C4-2B (cell line): ENCODE measurements around the gene SHC3.

Source experiments
- ZFX ChIP-seq: fragments of 450-650 bp; IDR thresholded peaks from 2 replicates; pipeline ENCODE4 v1.6.1; 2017
- TF ChIP-seq, protein P1 (sequence below): fragments of 450-650 bp; conservative IDR thresholded peaks from 2 replicates; pipeline ENCODE4 v1.5.1; 2017; ENCODE audit warnings: mild to moderate bottlenecking

DNA sequence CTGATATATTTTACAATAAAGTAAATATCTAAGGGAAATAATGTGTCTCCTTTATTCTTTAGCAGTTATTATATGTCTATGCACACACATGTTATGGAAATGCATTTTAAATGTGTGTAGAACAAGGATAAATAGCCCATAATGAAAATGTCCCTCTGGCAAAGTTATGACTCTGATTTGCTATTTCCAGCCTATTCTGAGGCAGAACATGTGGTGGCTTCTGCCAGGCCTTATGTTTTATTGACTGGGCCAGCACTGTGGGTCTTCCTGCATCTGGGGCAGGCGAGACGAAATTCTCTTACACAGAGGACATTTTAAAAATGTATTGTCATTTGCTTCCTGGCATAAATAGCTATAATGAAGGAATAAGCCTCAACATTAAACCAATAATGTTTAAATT is 134.5 kb downstream of the SHC3 start:
- TF ChIP-seq, protein P1, sequence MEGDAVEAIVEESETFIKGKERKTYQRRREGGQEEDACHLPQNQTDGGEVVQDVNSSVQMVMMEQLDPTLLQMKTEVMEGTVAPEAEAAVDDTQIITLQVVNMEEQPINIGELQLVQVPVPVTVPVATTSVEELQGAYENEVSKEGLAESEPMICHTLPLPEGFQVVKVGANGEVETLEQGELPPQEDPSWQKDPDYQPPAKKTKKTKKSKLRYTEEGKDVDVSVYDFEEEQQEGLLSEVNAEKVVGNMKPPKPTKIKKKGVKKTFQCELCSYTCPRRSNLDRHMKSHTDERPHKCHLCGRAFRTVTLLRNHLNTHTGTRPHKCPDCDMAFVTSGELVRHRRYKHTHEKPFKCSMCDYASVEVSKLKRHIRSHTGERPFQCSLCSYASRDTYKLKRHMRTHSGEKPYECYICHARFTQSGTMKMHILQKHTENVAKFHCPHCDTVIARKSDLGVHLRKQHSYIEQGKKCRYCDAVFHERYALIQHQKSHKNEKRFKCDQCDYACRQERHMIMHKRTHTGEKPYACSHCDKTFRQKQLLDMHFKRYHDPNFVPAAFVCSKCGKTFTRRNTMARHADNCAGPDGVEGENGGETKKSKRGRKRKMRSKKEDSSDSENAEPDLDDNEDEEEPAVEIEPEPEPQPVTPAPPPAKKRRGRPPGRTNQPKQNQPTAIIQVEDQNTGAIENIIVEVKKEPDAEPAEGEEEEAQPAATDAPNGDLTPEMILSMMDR = no peak
- no peak for TF ChIP-seq ZFX
